Parathyroid adenoma (tissue), 2 donors: ENCODE results near the gene KCNAB3.
A peak's percentile ranks its signal among the peaks of the same experiment; 100 is the strongest.

ENCODE experiments used
- H2AFZ ChIP-seq: fragments of 300-600 bp; sonication (generic); one replicate; pipeline ENCODE4 v1.7.0; 2017; ENCODE audit warnings: antibody characterized with exemption, mild to moderate bottlenecking
- H3K27ac ChIP-seq: fragments of 300-600 bp; sonication (generic); one replicate; pipeline ENCODE4 v1.7.0; 2017
- H3K27me3 ChIP-seq: fragments of 300-600 bp; sonication (generic); one replicate; pipeline ENCODE4 v1.7.0; 2017; ENCODE audit warnings: low read length; ENCODE audit not compliant: control insufficient read depth, insufficient read depth
- H3K36me3 ChIP-seq: fragments of 300-600 bp; sonication (generic); one replicate; pipeline ENCODE4 v1.7.0; 2017; ENCODE audit warnings: low read length; ENCODE audit not compliant: control insufficient read depth, insufficient read depth
- H3K4me1 ChIP-seq: fragments of 300-600 bp; sonication (generic); one replicate; pipeline ENCODE4 v1.7.0; 2017; ENCODE audit warnings: control low read depth
- H3K4me2 ChIP-seq: fragments of 300-600 bp; sonication (generic); one replicate; pipeline ENCODE4 v1.7.0; 2017; ENCODE audit warnings: low read length
- H3K4me3 ChIP-seq: fragments of 300-600 bp; sonication (generic); one replicate; pipeline ENCODE4 v1.7.0; 2017; ENCODE audit warnings: low read depth, low read length
- H3K79me2 ChIP-seq: fragments of 300-600 bp; sonication (generic); one replicate; pipeline ENCODE4 v1.7.0; 2017; ENCODE audit warnings: control low read depth
- H3K9ac ChIP-seq: fragments of 300-600 bp; sonication (generic); one replicate; pipeline ENCODE4 v1.7.0; 2017; ENCODE audit warnings: mild to moderate bottlenecking
- H3K9me3 ChIP-seq: fragments of 300-600 bp; sonication (generic); one replicate; pipeline ENCODE4 v1.7.0; 2017; ENCODE audit warnings: low read length; ENCODE audit not compliant: control insufficient read depth
- TF ChIP-seq, protein P1 (sequence below): fragments of 300-600 bp; sonication (generic); IDR thresholded peaks from one replicate; pipeline ENCODE4 v1.7.0; 2017; ENCODE audit warnings: antibody characterized with exemption, mild to moderate bottlenecking
- donor health status: primary hyperparathyroidism.

Gene KCNAB3

DNA sequence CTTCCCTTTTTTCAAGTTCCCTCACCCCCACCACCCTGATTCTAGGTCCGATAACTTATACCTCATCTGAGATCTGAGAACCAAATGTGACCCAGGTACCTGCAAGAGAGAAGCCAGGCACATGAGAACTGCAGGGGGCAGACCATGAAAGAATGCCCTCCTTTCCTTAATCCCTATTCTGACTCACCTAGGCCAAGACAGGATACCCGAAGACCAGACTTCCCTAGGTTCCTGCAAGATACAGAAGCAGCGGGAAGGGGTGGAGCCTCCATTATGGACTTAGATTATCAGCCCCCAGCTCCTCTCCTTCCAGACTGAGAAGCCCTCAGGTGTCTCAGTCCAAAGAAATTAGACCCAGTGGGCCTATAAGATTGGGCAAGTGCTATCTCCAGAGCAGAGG is 2.1 kb downstream of the KCNAB3 start:
- H3K4me3 ChIP-seq = no peak overlapping the region
- no peak overlapping the region for H3K9ac ChIP-seq
- no peaks in the 10 kb centered on the region for H3K9me3 ChIP-seq
- no peaks in the 10 kb centered on the region for H3K36me3 ChIP-seq
- H2AFZ ChIP-seq = no peak overlapping the region
- no peak overlapping the region for H3K4me2 ChIP-seq
- TF ChIP-seq, protein P1, sequence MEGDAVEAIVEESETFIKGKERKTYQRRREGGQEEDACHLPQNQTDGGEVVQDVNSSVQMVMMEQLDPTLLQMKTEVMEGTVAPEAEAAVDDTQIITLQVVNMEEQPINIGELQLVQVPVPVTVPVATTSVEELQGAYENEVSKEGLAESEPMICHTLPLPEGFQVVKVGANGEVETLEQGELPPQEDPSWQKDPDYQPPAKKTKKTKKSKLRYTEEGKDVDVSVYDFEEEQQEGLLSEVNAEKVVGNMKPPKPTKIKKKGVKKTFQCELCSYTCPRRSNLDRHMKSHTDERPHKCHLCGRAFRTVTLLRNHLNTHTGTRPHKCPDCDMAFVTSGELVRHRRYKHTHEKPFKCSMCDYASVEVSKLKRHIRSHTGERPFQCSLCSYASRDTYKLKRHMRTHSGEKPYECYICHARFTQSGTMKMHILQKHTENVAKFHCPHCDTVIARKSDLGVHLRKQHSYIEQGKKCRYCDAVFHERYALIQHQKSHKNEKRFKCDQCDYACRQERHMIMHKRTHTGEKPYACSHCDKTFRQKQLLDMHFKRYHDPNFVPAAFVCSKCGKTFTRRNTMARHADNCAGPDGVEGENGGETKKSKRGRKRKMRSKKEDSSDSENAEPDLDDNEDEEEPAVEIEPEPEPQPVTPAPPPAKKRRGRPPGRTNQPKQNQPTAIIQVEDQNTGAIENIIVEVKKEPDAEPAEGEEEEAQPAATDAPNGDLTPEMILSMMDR = no peak
- peaks cover 7% of the 10 kb centered on the region for H3K4me1 ChIP-seq
- no peak overlapping the region for H3K27ac ChIP-seq
- H3K79me2 ChIP-seq = no peaks in the 10 kb centered on the region
- H3K27me3 ChIP-seq = no peaks in the 10 kb centered on the region

DNA sequence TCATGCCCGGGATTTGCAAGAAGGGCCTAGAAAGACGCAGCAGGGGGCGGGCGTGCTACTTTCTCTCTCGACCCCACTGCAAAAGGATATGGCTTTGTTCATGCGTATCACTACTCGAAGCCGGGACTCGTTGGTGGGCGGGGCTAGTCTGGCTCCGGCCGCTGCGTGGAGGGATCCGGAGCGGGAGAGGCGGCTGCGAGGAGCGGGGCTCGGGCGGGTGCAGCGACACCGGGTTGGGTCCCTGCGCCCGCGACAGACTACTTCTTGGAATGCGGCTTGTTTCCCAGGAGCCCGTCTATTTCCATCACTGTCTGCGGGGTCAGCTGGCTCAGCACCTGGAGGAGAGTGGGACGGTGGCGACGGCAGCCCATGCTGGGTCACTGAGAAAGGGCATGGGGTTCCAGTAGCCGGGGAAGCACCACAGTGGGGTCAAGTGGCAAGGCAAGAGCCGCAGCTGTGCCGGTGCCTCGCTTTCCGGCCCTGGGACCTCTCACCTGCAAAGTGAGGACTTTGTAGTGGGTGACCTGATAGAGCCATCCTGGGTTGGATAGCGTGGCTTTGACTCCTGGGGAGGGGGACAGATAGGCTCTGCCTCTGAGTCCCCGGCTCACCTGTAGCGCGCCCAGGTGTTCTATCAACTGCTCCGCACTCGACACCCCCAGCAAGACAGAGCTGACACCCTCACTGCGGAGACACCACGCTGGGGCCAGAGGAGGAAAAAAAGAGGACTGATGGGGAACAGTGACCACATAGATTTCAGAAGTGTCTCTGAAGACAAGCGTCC is 6.6 kb downstream of the KCNAB3 start:
- no peak overlapping the region for H3K9ac ChIP-seq
- TF ChIP-seq, protein P1 = no peak
- H3K27ac ChIP-seq = peak overlapping the region; percentile 1
- H3K4me3 ChIP-seq = peak overlapping the region; percentile 50
- peak overlapping the region; percentile 84 for H2AFZ ChIP-seq
- H3K27me3 ChIP-seq = no peaks in the 10 kb centered on the region
- no peaks in the 10 kb centered on the region for H3K79me2 ChIP-seq
- H3K4me2 ChIP-seq = peak overlapping the region; percentile 71
- H3K9me3 ChIP-seq = no peaks in the 10 kb centered on the region
- peaks cover 5% of the 10 kb centered on the region for H3K4me1 ChIP-seq
- no peaks in the 10 kb centered on the region for H3K36me3 ChIP-seq

DNA sequence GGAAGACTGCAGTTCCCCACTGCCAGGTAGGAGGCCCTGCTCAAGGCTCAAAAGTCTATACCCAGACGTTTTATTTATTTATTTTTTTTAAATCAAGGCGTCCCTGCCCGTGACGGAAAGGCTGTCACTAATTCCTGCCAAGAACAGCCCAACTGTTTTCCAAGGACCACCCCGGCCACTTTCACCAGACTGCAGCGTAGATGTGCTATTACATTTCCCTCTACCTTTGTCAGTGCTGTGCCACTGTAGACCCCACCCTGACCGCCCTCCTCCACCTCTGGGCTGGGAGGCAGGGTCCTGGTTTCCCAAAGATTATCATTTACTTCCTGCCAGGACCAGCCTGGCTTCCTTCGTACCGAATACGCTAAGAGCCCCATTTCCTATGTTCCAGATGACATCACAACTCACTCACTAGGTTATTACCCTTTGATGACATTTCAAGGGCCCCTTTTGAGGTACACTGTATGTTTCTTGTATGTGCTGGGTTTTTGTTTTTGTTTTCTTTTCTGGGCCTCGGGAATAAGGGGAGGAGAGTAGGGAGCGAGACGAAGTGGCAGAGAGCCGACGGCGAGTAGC is 7.3 kb downstream of the KCNAB3 start:
- H3K27ac ChIP-seq = peak overlapping the region; percentile 1
- H3K27me3 ChIP-seq = no peaks in the 10 kb centered on the region
- no peaks in the 10 kb centered on the region for H3K36me3 ChIP-seq
- peak overlapping the region; percentile 84 for H2AFZ ChIP-seq
- no peaks in the 10 kb centered on the region for H3K9me3 ChIP-seq
- peaks cover 5% of the 10 kb centered on the region for H3K4me1 ChIP-seq
- no peaks in the 10 kb centered on the region for H3K79me2 ChIP-seq
- TF ChIP-seq, protein P1 = no peak
- peak overlapping the region; percentile 50 for H3K4me3 ChIP-seq
- peak overlapping the region; percentile 71 for H3K4me2 ChIP-seq
- H3K9ac ChIP-seq = no peak overlapping the region

DNA sequence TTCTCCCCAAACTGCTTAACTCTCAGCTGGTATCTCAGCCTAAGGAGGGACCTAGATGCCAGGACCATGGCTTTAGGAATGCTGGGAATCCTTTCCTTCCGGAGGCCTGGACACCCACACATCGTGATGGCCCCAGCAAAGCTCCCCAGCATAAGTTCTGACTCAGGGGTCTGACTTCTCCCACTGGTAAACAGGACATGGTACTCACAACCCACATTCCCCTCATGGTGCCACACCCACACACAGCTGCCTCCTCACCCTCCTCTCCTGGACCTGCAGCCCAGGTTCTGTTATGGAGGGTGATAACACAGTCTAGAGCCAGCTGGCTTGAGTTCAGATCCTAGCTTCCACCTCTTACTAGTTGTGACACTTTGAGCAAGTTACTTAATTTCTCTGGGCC is 12.8 kb downstream of the KCNAB3 start:
- Histone ChIP-seq H3K9me3 (no peaks in the 10 kb centered on the region), H3K27ac (peak overlapping the region; percentile 81), H3K27me3 (no peaks in the 10 kb centered on the region), H3K4me1 (peaks cover 5% of the 10 kb centered on the region), H3K79me2 (no peaks in the 10 kb centered on the region), H3K9ac (no peak overlapping the region), H3K4me3 (peak overlapping the region; percentile 79), H3K36me3 (no peaks in the 10 kb centered on the region), H2AFZ (peak overlapping the region; percentile 86), H3K4me2 (no peak overlapping the region)
- TF ChIP-seq, protein P1 = no peak

DNA sequence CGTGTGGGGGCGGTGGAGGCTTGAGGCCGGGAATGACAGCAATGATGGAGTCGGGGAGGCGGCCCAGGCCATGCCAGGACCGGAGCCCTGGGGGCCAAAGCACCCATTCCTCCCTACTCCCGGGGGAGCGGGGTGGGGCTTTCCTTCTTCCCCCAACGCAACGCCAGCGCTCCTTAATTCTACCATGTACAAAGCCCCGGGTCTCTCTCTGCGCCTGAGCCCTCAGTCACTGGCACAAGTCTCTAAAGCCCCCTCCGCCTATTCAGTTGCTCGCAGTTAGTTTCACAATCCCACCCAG is 13.3 kb downstream of the KCNAB3 start:
- peak overlapping the region; percentile 79 for H3K4me3 ChIP-seq

More for the DNA sequence above, 13.3 kb downstream of the KCNAB3 start:
- Histone ChIP-seq H3K27ac (peak overlapping the region; percentile 81), H3K4me2 (peak overlapping the region; percentile 94), H2AFZ (peak overlapping the region; percentile 86), H3K9me3 (no peaks in the 10 kb centered on the region), H3K27me3 (no peaks in the 10 kb centered on the region), H3K79me2 (no peaks in the 10 kb centered on the region), H3K9ac (peak overlapping the region; percentile 55), H3K36me3 (no peaks in the 10 kb centered on the region), H3K4me1 (peaks cover 5% of the 10 kb centered on the region)
- TF ChIP-seq, protein P1 = no peak
